SHP77 treated with DMSO at 0.1 percent for 48 hours (cell line): ENCODE results near the gene ZNF169.
A peak's percentile ranks its signal among the peaks of the same experiment; 100 is the strongest.
"Not testable (repeated sequence)": the region's sequence is repeated elsewhere in the genome, so short reads cannot be mapped to it uniquely, and the experiment has no call there.

Source experiments
- DNase-seq: peaks from one replicate; lab custom pipeline; 2025; lab: John Stamatoyannopoulos, UW

Gene ZNF169

GRCh38 chr9:94259077-94259862 lies at the start of gene ZNF169:
Gene ZNF169, plus strand, starts transcription at chr9:94259298. Its CDS starts 19,515 bp downstream, at chr9:94278813.
- peak; percentile 60 for DNase-seq

GRCh38 chr9:94210616-94211603 lies 48.2 kb upstream of the ZNF169 start:
- no peak for DNase-seq

GRCh38 chr9:94212091-94212490 lies 47.0 kb upstream of the ZNF169 start:
- no peak for DNase-seq

- no peak for DNase-seq
Measured at GRCh38 chr9:94212531-94212930, 46.6 kb upstream of the ZNF169 start.

DNA sequence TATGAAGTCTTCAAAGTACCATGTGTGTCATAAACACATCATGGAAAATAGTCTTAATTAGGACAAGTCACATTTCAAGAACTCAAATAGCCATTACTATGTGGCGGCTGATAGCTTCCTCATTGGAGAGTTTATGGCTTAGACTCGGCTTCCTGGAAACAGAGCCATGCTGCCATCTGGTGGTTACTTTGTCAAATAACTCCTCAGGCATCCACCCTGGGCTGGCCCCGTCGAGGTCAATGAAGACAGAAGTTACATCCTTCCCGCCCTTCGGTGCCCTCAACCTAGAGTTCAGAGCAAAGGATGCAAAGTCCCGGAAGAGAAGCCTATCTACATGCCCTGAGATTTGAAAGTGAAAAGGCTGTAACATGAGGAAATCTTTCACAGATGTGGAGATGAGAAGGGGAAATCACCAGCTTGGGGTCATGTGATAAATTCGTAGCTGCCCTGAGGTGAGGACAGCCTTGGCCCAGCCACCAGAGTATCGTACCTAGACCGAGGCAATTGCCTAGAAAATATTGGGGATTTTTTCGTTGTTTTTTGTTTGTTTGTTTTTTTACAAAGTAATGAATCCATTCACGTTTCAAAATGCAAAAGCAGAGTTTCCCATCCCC lies 45.5 kb upstream of the ZNF169 start:
- peak; percentile 49 for DNase-seq

DNA sequence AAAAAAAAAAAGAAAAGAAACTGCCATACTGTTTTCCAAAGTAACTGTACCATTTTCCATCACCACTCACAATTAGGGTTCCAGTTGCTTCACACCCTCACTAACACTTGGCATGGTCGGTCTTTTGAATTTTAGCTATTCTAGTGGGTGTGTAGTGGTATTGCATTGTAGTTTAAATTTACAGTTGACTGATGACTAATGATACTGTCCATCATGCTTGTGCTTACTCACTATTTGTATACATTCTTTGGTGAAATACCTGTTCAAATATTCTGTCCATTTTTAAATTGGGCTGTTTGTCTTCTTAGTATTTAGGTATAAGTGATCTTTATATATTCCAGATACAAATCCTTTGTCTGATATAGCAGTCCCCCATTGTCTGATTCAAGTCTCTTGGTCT lies 36.2 kb upstream of the ZNF169 start:
- DNase-seq: no peak

DNA sequence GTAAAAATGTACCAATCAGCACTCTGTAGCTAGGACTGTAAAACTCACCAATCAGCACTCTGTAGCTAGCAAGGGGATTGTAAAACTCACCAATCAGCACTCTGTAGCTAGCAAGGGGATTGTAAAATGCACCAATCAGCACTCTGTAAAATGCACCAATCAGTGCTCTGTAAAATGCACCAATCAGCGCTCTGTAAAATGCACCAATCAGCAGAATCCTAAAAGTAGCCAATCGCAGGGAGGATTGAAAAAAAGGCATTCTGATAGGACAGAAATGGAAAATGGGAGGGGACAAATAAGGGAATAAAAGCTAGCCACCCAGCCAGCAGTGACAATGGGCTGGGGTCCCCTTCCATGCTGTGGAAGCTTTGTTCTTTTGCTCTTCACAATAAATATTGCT lies 33.7 kb upstream of the ZNF169 start:
- not testable (repeated sequence) for DNase-seq

DNA sequence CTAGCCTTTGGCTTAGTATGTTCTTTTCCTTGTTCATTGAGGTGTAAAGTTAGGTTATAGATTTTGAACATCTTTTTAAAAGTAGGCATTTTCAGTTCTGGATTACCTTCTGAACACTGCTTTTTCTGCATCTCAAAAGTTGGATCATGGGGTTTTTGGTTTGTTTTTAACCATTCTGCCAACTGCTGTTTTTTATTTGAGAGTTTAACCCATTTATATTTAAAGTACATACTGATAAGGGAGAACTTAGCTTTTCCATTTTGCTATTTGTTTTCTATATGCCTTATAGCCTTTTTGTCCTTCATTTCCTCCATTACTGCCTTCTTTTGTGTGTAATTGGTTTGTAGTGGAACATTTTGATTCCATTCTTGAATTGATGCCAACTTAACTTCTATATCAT lies 30.5 kb upstream of the ZNF169 start:
- no peak for DNase-seq

DNA sequence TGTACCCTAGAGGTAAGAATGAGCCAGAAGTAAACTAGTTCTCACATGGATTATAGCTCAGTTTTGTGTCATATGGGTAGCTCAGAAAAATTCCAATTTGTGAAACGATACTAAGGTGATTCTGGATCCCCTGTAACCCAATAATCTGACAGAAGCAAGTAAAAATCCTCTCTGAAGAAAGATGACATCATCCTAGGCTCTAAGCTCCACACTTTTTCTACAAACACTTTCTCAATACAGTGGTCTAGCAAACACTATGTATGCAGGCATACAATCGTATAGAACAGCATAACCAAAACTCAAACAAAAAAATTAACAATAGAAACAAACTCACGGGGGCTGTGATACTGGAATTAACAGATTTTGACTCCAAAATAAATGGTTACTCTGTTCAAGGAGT lies 26.7 kb upstream of the ZNF169 start:
- DNase-seq: no peak

GRCh38 chr9:94241098-94241497 lies 18.0 kb upstream of the ZNF169 start:
- DNase-seq: not testable (repeated sequence)

DNA sequence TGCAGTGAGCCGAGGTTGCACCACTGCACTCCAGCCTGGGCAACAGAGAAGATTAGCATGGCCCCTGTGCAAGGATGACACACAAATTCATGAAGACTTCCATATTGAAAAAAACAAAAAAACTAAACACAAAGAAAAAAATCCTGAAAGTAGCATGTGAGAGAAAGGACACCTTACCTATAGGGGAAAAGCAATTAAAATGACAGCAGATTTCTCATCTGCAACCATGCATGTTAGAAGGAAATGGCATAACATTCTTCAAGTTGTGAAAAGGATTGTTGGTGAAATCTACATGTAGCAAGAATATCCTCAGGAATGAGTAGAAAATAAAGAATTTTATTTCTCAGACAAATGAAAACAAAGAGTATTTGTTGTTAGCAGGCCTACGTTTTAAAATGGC lies 13.4 kb upstream of the ZNF169 start:
- DNase-seq: no peak

GRCh38 chr9:94250456-94250855 lies 8.6 kb upstream of the ZNF169 start:
- DNase-seq: no peak

DNA sequence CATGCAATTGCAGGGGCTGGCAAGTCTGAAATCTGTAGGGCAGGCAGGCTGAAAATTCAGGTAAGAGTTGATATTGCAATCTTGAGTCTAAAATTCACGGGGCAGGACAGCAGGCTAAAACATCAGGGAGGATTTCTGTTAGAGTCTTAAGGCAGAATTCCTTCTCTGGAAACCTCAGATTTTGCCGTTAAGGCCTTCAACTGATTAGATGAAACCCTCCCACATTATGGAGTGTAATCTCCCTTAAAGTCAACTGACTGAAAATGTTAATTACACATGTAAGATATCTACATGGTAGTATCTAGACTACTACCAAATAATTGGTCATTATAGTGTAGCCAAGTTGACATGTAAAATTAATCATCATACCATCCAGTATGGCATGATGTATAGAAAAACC lies 3.1 kb upstream of the ZNF169 start:
- DNase-seq: no peak

- DNase-seq: not testable (repeated sequence)
Measured at GRCh38 chr9:94265626-94266402, 6.7 kb downstream of the ZNF169 start.

DNA sequence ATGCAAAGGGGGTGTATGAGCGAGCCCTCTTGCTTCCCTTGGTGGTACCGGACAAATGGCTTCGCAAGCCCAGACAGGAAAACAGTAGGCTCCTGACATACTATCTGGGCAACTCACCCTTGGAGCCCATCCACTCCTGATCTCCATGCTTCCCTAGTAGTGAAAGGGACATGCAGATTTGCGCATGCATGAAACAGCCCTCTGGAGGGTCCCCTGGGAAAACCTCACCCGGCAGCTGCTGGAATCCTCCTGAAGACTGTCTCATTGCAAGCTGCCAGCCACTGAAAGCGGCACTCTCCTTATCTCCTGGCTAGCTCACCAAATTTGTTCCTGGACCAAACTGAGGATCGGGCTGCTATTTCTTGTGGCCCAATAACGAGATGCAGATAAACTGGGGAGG lies 10.2 kb downstream of the ZNF169 start:
- DNase-seq: no peak

DNA sequence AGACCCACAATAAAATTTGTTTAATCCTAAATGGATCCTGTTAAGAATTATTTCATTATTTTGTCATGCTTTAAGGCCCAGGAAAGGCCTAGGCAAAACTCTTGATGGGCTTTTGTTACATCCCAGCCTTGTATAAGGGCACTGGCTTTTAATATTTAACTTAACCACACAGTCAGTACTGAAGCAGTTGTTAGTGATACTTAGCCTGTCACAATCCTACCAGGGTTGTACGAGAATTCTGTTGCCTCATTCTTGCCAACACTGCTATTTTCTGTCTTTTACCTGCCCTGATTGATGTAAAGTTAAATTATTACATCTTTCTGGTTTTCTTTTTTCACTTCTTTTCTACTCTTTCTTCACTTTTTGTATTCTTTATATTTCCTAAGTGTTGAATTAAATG lies 10.9 kb downstream of the ZNF169 start:
- DNase-seq: no peak

GRCh38 chr9:94277029-94277428 lies 17.9 kb downstream of the ZNF169 start:
- DNase-seq: not testable (repeated sequence)

DNA sequence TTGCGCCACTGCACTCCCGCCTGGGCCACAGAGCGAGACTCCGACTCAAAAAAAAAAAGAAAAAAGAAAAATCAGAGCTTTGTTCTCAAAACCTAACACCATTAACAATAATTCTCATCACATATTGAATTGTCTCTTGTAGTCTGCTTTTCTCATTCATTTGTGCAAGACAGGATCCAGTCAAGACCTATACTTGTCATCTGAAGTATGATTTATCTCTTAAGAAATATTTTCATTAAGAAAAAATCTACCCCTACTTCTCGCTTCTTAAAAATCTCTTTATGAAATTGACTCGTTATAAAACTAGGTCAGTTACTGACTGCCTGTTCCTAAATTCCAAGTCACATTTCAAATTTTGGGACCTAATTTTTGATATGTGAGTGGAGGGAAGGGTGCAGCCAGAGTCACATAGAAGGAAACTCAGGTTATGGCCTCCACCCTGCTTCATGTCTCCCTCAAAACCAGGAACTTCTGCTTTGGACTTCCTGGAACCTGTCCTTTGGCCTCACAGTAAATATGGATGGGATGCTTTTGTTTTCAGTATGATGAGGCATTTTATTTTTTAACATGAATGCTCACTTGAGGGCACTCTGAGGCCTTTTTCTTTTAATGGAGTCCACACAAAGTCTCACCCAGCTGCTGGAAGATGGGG lies 18.9 kb downstream of the ZNF169 start:
- DNase-seq: no peak

DNA sequence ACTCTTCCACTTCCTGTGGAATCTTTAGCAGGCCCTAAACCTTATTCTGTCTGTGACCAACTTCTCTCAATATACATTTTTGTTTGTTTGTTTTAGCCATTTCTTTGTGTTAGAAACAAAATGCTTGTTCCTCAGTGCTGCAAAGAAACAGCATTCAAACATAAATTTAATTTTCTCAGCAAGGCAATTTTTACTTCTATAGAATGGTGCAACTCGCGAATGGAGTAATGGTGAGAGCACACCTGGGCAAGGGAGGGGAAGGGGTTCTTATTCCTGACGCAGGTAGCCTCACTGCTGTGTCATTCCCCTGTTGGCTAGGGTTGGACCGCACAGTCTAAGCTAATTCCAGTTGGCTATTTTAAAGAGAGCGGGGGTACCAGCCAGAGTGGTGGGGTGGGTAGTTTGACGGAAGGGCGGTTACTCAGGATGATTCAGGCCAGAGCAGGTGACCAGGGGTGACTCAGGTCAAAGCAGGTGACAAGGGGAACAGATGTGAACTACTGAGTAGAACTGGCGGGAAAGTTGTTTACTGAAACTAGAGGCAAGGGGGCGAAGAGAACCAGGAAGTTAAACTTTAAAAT lies 21.4 kb downstream of the ZNF169 start:
- no peak for DNase-seq

GRCh38 chr9:94281101-94281500 lies 22.0 kb downstream of the ZNF169 start:
- no peak for DNase-seq

- DNase-seq: no peak
Measured at GRCh38 chr9:94286116-94286515, 27.0 kb downstream of the ZNF169 start.
